ENCODE measurements around the gene ELP1.
"Not testable (repeated sequence)": the region's sequence is repeated elsewhere in the genome, so short reads cannot be mapped to it uniquely, and the experiment has no call there.

ELP1 gene

GRCh38 chr9:108928386-108928785 is 5.5 kb downstream of the ELP1 start:
- no peak overlapping the region for H3K4me3 ChIP-seq (ENCODE audit: low read depth, low read length)

GRCh38 chr9:108924466-108924865 is 9.5 kb downstream of the ELP1 start:
- H3K4me3 ChIP-seq (ENCODE audit: low read depth, low read length) = no peak overlapping the region

- no peak overlapping the region for H3K4me3 ChIP-seq (ENCODE audit: low read depth, low read length)
Measured at GRCh38 chr9:108921200-108921599, 12.7 kb downstream of the ELP1 start.

GRCh38 chr9:108920401-108920800 is 13.5 kb downstream of the ELP1 start:
- H3K4me3 ChIP-seq (ENCODE audit: low read depth, low read length) = not testable (repeated sequence)

- no peak overlapping the region for H3K4me3 ChIP-seq (ENCODE audit: low read depth, low read length)
Measured at GRCh38 chr9:108919517-108919916, 14.4 kb downstream of the ELP1 start.

- H3K4me3 ChIP-seq (ENCODE audit: low read depth, low read length) = no peak overlapping the region
Measured at GRCh38 chr9:108913391-108913790, 20.5 kb downstream of the ELP1 start.

- H3K4me3 ChIP-seq (ENCODE audit: low read depth, low read length) = no peak overlapping the region
Measured at GRCh38 chr9:108911820-108912219, 22.1 kb downstream of the ELP1 start.

- no peak overlapping the region for H3K4me3 ChIP-seq (ENCODE audit: low read depth, low read length)
Measured at GRCh38 chr9:108910914-108911313, 23.0 kb downstream of the ELP1 start.

- H3K4me3 ChIP-seq (ENCODE audit: low read depth, low read length) = no peak overlapping the region
Measured at GRCh38 chr9:108910402-108910801, 23.5 kb downstream of the ELP1 start.

GRCh38 chr9:108905494-108905893 is 28.4 kb downstream of the ELP1 start:
- H3K4me3 ChIP-seq (ENCODE audit: low read depth, low read length) = no peak overlapping the region

- H3K4me3 ChIP-seq (ENCODE audit: low read depth, low read length) = no peak overlapping the region
Measured at GRCh38 chr9:108904161-108904560, 29.8 kb downstream of the ELP1 start.

GRCh38 chr9:108903420-108904103 is 30.4 kb downstream of the ELP1 start:
- H3K4me3 ChIP-seq (ENCODE audit: low read depth, low read length) = no peak overlapping the region

GRCh38 chr9:108900176-108900575 is 33.7 kb downstream of the ELP1 start:
- no peak overlapping the region for H3K4me3 ChIP-seq (ENCODE audit: low read depth, low read length)

GRCh38 chr9:108899023-108899695 is 34.8 kb downstream of the ELP1 start:
- not testable (repeated sequence) for H3K4me3 ChIP-seq (ENCODE audit: low read depth, low read length)

GRCh38 chr9:108897324-108898096 is 36.4 kb downstream of the ELP1 start:
- H3K4me3 ChIP-seq (ENCODE audit: low read depth, low read length) = no peak overlapping the region

- no peak overlapping the region for H3K4me3 ChIP-seq (ENCODE audit: low read depth, low read length)
Measured at GRCh38 chr9:108894225-108894997, 39.5 kb downstream of the ELP1 start.

- no peak overlapping the region for H3K4me3 ChIP-seq (ENCODE audit: low read depth, low read length)
Measured at GRCh38 chr9:108889649-108890067, 44.3 kb downstream of the ELP1 start.

GRCh38 chr9:108886594-108887271 is 47.2 kb downstream of the ELP1 start:
- not testable (repeated sequence) for H3K4me3 ChIP-seq (ENCODE audit: low read depth, low read length)

GRCh38 chr9:108885643-108886348 is 48.1 kb downstream of the ELP1 start:
- H3K4me3 ChIP-seq (ENCODE audit: low read depth, low read length) = no peak overlapping the region

GRCh38 chr9:108884701-108885100 is 49.2 kb downstream of the ELP1 start:
- H3K4me3 ChIP-seq (ENCODE audit: low read depth, low read length) = no peak overlapping the region
